Stimulated activated CD4-positive, alpha-beta T cell treated with anti-CD3 and anti-CD28 coated beads, Interleukin-4, amount 100 ng/mL, for 1 hour (primary cell): Measurements from ENCODE around the gene C1orf198.

Source experiments
- DNase-seq: peaks from one replicate; pipeline ENCODE4 v3.0.0-alpha.2; 2020

Gene C1orf198

DNA sequence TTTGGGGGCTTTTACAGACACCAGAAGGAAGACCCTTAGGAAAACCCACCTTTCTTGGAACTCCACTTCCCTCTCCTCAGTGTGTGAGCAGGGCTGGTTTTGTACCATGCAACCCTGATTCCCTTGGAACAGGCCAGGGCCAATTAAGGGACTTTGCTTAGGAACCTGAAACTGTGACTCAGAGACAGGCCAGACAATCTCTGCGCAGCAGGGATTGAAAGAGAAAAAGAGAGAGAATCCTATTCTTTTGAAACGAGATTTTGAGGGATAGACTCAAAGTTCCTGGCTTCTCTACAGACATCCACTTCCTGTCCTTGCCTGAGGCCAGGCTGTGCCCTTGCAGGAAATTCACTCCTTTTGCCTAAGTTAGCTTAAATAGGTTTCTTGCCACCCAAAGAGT lies 23.1 kb upstream of the C1orf198 start:
- no peak for DNase-seq

DNA sequence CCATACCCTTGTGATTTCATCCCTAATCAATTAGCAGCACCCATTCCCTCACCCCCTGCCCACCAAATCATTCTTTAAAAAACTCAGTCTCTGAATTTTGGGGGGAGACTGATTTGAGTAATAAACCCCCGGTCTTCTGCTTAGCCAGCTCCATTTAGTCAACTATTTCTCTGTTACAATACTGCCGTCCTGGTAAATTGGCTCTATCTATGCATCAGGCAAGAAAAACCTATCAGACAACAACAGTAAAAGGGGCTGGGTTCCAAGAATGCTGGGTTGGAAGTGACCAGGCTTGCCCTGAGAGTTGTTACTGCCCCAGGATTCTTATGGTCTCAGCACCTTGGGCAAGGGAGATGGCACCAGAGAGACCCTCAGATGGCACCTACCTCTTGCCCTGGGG lies 16.3 kb upstream of the C1orf198 start:
- DNase-seq: no peak

DNA sequence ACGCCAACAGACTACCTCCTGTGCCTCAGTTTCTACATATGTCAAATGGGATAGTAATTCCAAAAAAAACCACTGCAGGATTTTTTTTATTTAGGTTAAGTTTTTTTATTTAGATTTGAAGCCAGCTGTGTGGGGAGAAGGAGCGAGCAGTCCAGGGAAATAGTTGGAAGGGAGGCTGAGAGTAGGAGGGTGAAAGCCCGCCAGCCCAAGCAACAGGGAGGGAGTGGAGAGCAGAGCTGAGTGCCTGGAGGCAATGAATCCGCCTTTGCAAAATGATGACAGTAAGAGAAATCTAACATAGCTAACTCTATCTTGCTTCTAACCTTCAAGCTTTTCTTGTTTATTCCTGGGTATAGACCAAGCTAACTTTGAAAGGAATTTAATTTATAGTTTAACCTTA lies 15.6 kb upstream of the C1orf198 start:
- DNase-seq: no peak

DNA sequence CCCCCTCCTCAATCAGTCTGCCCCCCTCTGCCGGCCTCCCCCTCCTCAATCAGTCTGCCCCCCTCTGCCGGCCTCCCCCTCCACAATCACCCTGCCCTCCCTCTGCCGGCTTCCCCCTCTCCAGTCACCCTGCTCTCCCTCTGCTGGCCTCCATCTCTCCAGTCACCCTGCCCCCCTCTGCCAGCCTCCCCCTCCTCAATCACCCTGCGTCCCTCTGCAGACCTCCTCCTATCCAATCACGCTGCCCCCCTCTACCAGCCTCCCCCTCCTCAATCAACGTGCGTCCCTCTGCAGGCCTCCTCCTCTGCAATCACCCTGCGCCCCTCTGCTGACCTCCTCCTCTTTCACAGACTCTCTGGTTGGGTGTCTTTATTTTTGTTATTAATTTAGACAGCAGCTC lies 11.5 kb upstream of the C1orf198 start:
- no peak for DNase-seq

DNA sequence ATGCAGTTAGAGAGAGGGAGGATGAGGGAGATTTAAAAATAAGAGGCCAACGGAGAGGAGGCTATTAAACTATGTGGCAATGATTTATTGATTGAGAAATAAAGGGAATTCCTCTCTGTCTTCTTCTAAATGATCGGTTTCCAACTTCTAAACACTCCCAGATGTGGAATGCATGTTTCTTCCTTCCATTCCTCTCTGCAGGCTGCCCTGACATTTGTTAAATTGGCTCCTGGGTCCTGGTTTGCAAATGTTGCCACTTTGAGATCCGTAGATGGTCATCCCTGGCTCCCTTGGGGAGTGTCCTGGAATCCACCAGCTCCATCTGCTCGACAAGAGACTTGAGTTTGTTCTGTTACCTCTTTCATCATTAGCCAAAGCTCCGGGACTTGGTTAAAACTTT lies 10.3 kb upstream of the C1orf198 start:
- DNase-seq: no peak

DNA sequence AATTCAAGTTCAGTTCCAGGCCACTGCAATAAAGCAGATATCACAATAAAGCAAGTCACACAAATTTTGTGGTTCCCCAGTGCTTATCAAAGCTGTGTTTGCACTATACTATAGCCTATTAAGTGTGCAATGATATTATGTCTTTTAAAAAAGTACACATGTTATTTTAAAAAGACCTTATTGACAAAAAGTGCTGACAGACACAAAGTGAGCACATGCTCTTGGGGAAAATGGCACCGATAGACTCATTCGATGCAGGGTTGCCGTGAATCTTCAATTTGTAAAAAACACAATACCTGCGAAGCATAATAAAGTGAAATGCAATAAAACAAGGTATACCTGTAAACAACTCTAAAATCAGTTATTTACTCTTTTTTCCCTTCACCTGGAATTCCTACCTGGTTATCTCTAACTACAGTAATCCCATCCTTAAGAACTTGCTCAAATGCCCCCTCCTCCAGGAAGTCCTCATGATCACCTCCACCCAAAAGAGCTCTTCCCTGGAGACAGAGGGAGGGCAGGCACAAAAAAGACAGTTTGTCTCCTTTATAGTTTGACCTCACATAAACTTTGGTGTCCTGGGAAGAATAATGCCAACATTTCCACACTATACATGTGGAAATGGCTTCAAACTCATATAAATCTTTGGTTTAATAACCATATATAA lies 9.7 kb upstream of the C1orf198 start:
- DNase-seq: no peak

DNA sequence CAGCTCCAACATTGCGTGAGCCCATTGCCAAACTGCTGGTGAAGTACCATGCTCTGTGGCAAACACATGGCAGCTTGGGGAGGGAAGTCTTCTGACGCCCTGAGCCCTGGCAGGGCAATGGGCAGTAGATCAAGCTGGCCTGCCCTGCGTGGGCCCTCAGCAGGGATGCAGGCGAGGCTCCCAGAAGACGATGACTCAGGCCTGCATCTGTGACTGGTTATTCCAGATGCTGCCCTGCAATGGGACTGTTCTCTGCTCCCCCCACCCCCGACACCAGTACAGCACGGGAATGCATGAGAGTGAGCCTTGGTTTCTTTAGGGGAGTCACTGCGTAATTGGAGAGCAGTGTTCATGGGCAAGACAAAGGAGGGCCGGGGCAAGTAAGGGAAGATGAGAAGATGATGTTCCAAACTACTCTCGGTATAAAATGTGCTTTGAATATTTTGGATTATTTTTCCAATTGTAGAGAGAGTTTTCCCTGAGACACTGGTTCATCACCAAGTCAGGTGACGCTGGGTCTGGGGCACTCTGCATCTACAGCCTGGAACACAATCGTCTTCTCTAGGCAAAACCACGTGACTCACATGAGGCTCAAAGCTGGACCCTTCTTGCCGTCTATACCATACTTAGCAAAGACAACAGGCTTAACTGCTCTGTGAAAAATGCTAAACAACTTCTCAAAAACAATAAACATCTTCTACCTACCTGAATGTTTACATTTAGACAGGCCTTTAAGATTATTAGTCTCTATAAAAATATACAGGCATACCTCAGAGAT lies 9.0 kb upstream of the C1orf198 start:
- DNase-seq: no peak

DNA sequence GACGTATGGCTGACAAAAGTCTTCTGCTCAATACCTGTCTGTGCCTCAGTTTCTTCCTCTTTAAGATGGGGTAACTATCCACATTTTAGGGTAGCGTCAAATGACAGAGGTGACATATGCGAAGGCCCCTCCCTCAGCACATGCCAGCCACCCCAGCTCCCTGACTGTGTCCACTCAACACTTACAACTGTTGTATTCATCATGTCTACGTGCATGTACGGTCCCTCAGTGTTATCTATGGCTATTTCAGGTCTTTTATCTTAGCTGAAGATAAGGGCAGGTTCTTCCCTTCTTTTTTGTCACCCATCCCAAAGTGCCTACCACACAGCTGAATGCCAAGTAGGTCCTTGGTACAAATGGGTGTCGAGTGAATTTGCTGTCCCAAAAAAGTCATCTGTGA lies 8.3 kb upstream of the C1orf198 start:
- DNase-seq: no peak

DNA sequence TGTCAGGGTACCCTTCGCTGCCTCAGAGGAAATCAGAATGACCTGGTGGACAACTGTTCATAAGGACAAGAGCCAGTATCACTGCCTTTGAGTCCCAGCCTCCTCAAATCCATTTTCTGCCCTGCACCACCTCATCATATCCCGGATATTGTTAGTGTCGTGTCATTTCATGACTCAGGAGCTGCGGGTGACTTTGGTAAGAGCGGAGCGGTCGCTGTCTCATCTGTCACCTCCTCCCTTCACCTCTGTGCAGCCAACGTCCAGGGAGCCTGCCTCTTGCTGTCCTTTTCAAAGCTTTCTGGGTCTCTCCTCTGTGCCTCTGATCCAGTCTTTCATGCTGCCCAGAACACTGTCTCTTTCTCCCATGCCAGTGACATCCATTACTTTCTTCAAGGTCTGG lies 7.0 kb upstream of the C1orf198 start:
- no peak for DNase-seq

DNA sequence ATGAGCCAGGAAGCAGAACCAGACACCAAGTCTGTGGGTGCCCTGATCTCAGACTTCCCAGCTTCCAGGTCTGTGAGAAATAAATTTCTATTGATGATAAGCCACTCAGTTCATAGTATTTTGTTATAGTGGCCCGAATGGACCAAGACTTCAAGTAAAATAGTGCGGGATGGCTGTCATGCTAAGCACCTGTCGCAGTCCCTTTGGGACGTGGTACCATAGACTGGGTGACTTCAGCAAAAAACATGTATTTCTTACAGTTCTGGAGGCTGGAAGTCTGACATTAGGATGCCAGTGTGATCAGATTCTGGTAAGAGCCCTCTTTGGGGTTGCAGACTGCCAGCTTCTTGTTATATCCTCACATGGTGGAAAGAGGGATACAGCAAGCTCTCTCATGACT lies 2.6 kb upstream of the C1orf198 start:
- no peak for DNase-seq

DNA sequence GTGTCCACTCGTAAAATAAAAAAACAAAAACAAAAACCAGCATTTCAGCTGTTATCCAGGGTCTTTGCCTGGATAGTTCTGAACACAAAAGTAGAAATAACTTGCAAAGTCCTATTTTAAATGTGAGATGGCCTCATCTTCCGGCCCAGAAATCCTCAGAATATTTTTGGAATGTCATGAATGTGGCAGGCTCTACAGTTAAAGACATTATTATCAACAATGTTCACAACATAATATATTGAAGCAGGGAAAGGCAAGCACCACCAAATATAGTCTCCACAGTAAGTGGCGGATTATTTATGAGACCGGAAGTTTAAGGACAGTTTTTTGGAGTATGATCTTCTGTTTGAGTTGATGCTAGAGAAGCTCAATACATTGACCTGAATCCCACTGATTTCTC lies 1.2 kb upstream of the C1orf198 start:
- no peak for DNase-seq

DNA sequence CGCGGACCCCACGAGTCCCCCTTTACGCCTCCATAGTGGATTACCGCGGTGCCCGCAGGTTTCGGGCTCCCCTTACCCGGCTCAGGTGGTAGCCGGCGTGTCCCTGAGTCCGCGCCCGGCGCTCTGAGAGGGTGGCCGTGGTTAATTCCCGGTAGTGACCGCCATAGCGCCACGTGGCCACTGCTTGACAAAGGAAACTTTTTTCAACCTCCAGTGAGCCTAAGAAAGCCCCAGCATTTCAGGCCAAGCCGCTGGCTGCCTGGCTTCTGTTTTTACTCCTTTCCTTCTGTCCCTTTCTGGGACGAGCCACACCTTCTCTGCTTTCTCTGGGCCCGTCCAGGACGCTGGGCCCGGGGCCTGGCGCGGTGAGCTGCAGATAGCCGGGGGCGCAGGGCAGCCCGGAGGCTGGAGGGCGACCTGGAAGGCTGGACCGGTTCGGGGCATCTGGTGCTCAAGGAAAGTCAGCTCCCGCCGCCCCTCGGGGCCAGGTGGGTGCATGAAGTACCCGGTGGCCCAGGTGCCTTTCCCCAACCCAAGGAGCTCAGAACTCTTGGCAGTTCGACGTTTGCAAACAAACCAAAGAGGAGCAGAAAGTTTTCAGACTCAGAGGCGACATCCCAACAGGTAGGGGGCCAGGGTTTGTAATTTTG lies 540 bp upstream of the C1orf198 start:
- DNase-seq: no peak

DNA sequence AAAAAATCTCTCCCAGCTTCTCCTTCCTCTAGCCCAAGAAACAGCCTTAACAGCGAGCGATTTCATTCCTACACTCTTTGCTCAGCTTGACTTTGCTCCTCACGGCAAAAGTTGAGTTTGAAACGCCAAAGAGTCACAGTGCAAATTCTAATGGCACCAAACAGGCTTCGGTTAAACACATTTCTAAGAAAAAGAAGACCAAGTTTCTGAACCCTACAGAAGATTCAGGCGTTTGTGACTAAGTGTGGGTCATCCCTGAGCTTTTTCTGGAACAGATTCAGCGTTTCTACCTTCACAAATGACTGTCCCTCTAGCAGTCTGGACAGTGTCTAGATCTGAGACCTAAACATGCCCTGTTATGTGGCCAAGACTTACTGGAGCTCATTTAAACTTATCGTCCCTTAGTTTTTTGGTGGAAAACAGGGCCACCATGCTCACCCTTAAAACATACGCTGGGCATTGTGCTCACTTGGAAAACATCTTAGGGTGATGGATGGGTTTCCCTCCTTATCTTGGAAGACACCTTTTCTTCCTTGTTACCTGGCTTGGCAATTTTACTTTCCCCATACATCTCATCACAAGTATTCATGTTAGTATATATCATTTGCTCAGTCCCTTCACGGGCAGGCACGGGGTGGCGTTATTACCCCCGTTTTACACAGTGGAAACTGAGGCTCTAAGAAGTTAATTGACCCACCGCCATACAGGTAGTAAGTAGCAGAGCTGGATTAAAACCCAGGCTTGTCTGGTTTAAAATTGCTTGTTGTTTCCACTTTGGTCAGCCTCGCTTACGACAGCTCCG lies 1.0 kb downstream of the C1orf198 start:
- DNase-seq: no peak

DNA sequence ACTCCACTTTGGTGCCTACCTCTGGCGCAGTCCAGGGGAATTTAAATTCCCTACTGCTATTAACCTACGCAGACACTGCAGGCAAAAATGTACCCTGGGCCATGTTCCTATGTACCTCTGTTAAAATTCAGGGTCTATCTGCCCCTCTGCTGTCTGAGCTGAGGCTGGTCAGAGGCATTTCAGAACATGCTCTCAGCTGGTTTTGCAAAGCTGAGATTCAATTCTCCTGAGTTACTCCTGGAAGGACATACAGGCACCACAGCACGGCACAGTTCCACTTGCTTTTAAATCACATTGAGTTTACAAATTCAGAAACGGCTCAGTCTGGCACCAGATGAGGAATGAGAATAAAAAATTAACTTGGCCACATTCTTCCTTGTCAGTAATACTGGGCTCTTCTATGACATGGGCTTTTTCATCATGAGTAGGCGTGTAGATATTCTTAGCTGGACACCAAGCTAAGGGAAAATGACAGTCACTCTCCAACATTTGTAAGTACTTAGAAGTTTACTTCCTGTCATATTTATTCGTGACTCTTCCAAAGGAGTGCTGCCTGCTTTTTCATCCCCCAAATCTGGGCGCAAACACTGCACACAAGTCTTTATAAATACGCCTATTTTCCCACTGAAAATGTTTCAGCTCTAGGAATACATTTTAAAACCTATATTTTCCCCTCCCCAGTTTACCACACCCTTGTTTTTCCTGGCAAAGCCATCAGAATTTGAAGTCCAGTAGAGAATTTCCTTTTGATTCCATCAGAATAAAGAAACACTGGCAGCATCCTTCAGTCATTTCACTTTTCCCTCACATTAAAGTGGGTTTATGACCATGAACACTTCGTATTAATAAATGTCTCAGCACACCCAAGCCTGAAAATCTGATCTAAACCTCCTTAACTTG lies 1.9 kb downstream of the C1orf198 start:
- DNase-seq: no peak

DNA sequence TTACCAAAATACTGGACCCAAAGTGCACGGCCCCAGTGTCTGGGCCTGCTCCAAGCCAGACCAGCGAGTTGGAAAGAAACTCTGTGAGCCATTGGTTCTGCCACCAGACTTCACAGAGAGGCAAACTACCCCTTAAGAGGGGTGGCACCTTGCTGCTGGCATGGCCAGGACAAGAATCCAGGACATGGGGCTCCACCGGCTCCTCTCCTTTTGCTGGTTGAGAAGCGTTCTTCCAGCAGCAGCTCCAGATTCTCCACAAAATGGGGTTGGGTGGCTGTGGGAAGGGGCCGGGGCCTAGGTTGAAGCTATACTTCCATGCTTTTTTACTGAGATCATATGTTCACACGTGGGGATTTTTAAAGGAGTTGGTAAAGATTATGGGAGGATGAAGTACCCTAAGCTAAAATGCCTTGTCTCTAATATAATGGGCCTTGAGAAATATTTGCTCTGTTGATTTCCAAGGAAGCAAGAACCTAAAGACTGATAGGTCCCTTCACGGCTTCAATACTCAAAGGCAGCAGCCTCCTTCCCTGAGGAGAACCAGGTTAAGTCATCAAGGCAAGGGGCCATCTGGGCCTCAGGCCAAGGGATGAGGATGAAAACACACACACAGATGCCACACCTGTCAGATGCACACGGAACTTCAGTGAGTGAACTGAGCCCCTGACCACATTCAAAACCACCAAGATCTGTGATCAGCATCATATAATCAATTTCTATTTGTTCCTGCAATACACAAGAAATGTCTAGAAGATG lies 3.1 kb downstream of the C1orf198 start:
- no peak for DNase-seq

DNA sequence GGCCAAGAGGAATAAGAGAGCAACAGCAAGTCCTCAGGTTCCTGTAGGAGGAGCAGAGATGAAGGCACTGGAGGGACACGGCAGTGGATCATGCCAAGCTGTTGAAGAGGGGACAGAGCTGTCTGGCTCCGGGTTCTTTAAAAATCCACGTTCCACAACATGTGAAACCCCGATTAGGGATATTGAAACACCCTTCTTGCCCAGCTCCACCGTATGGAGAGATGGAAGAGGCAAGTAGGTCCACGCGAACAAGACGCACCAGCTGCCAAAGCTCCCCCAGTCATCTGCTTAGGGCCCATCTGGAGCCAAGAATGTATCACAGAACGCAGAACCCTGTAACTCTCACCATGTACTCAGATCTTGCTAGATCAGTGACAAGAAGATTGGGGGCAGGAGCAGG lies 3.9 kb downstream of the C1orf198 start:
- no peak for DNase-seq

DNA sequence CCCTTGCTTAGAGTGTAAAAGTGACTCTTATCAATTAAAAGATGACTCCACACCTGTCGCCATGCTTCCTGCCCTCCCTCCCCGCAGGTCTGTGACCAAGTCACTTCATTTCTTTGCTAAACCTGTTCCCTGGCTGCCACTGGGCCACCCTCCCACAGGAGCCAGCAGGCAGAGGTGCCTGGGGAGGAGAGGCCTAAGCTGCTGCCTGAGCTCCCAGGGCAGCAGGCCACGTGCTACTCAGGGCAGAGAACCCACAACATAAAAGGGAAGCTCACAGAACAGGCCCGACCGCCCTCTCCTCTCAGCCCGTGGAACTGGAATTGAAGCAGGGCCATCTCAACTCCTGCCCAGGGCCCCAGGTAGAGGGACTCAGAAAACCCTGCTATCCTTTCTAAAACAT lies 4.9 kb downstream of the C1orf198 start:
- no peak for DNase-seq

DNA sequence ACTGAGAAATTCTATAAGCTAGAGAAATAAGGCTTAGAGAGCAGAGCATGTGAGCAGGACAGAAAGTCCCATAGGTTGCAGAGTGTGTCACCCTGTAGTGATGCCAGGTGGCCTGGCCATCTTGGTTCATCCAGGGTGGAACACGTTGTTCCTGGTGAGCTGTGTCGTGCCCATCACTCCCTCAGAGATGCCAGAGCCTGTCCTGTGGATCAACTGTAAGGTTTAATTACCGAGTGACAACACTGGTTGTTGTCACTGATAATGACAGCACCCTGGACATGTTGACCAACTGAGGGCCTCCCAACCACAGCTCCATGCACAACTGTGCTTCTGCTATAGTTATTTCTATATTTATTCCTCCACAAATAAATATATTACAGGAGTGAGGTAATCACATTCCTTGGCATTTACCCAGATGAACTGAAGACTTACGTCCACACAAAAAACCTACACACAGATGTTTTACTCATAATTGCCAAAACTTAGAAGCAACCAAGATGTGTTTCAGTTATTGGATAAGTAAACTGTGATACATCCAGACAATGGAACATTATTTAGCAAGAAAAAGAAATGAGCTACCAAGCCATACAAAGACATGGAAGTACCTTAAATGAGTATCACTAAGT lies 6.2 kb downstream of the C1orf198 start:
- no peak for DNase-seq

DNA sequence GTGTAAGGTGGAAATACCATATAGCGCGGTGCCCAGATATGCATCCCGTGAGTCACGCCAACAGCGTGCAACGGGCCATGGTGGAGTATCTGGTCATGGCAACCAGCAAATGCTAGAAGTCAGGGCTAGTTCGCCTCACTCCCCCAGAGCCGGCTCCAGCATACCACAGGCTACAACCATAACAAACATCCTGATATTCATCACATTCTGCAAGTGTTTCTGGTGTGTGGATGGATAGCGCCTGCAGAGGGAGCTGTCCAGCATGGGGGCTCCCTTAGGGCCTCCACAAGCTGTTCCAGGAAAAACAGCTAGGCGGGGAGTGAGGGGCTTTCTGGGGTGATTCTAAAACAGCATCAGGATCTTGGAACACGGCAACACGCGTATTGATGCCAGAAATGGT lies 6.8 kb downstream of the C1orf198 start:
- no peak for DNase-seq

DNA sequence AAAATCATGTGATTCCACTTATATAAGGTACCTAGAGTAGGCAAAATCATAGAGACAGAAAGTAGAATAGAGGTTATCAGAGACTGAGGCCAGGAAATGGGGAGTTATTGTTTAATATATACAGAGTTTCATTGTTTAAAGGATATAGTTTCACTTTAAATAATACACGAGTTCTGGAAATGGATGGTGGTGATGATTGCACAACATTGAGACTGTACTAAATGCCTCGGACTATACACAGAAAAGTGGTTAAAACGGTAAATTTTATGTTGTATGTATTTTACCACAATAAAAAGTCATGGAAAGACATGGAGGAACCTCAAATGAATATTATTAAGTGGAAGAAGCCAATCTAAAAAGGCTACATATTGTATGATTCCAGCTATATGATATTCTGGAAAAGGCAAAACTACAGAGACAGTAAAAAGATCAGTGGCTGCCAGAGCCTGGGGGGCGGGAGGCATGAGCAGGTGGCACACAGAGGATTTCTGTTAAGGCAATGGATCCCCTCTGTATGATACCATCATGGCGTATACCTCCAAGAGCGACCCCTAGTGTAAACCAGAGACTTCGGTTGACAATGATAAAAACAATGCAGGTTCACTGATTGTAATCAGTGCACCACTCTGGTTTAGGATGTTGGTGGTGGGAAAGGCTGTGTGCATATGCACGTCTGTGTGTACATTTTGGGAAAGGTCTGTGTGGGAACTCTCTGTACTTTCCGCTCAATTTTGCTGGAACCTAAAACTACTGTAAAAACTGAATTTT lies 7.5 kb downstream of the C1orf198 start:
- DNase-seq: no peak
